ENCODE measurements around the gene ACTR8. TPM values are rescaled to one million over a fixed set of nuclear protein-coding genes. Genes with fewer than 3 reads are reported as not detected.

The ACTR8 gene
- total RNA-seq, 2 experiments from 2014 or later = 34.6 to 36.4 TPM

DNA sequence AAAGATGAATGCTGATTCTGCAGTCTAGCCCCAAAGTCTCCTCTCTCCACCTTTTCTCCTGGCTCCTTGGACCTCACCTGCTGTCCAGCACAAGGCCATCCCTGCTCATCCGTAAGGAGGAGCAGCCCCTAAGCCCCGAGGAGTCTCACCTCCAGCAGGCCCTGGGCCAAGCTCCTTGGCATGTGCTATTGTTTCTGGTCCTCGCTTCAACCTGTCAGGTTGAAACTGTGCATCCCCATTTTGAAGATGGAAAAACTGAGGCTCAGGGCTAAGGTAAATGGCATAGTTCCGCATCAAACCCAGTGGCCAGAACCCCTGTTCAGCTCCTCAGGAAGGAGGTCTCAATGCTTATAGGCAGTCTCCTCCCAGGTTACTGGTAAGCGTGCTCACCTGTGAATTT is 61.9 kb downstream of the ACTR8 start:
- CTCF ChIA-PET = no interaction called here
- POLR2A ChIA-PET = no interaction called here

DNA sequence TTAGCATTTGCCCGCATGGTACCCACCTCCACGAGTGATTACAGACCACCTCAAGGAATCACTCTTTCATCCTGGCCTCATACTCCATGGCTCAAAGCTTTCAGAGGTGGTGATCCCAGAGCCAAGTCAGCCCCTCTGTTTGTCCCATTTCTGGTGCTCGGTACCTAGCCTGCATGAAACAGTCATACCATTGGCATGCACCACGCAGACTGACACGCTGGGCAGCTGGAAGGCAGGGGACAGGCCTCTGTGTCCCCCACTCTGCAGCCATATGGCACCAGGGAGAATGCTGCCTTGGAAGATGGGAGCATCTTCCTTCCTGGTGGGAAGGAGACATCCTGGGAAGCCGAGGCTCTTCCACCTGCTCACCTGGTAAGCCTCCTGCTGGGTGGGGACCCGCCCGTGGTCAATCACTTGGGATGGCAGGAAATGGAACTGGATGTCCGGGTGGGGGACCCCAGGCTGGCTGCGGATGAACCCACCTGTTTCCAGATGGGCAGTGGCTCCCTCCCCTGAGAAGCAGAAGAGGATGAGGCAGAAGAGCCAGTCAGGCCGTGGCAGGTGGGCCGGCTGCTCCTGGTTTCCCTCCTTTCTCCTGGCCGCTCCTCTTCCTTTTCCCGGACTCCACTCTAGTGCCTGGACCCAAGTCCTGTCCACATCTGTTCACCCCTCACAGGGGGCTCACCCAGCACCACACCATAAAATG is 62.6 kb downstream of the ACTR8 start:
- POLR2A ChIA-PET = no interaction called here
- CTCF ChIA-PET = no interaction called here

DNA sequence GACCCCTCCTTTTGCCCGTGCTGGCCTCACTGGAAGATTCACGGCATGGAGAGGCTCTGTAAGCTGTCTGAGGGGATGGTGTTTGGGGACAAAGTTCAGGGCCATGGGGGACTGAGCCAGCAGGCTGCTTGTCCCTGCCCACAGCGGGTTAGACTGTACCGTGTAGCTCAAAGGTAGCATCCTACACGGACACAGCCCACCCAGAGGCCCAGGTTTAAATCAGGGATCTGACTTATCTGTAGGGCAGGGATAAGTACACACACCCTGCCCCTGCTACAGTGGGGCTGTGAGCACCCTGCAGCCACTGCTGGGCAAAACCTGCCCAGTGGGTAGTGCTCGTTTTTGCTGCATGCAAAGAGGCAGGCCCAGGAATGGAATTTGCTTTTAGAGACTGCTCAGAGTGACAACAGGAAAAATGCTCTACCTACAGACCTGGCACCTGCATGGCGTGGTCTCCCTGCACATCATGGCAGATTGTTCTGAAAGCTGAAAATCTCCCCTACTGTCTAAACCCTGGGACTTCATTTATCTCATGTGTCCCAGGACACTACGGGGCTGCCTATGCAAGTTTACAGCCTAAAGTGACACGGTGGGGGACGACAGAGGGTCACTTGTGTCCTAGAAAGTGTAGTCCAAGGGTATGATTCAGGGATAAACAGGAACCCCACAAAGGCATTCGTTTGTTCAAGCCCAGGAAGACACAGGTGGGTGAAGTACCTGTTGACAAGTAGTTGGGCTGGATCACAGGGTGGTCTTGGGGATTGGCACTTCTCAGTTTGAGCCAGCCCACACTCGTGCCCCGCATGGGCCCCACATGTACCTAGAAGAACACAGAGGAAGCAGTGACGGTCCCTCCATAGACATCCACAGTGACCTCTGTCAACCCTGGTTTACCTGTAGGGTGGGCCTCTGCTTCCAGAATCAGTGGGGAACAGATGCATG is 63.5 kb downstream of the ACTR8 start:
- ChIA-PET CTCF (no interaction called here), POLR2A (no interaction called here)

DNA sequence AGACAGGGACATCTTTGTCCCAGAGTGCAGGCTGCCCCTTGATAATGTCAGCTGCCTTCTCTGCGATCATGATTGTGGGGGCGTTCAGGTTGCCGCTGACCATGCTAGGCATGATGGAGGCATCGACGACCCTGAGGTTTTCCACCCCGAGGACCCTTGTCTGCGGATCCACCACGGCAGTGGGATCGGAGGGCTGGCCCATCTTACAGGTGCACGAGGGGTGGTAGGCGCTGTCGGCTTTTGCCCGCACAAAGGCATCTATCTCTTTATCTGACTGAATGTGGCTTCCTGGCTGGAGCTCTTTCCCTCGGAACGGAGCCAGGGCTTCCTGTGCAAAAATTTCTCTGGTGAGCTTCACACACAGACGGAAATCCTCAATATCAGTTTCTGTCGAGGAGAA is 64.1 kb downstream of the ACTR8 start:
- POLR2A ChIA-PET = no interaction called here
- CTCF ChIA-PET = no interaction called here

DNA sequence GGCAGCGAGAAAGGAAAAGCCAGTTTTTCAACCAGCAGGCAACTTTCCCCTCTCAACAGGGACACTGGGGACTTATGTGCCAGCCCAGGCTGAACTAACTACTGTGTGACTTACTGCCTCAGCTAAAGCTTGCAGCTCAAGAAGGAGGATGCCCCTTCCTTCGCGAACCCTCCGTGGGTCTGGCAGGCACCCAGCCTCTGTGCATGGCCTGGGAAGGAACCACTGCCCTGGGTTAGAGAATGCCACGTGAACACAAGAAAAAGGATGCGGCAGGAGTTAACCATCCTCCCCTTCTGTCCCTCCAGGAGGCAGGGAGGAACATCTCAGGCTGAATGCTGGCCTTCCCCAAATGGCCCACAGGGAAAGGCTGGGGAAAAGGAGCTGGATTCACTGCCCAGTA is 64.7 kb downstream of the ACTR8 start:
- ChIA-PET POLR2A (no interaction called here), CTCF (no interaction called here)

Other genes starting within 250 kb of the ACTR8 start
- gene CHDH, start 35.7 kb downstream of the ACTR8 start, total RNA-seq = under 1 TPM; 0.23 to 0.42 TPM
- under 1 TPM; 0.25 to 0.36 TPM for gene IL17RB, start 35.6 kb downstream of the ACTR8 start, total RNA-seq
- gene SELENOK, start 9.7 kb upstream of the ACTR8 start, total RNA-seq = 10 to 100 TPM; 51.5 to 52.4 TPM
- not detected for gene CACNA2D3, start 240.4 kb upstream of the ACTR8 start, total RNA-seq